Measurements from ENCODE around the gene SPATA31C1.

The SPATA31C1 gene

DNA sequence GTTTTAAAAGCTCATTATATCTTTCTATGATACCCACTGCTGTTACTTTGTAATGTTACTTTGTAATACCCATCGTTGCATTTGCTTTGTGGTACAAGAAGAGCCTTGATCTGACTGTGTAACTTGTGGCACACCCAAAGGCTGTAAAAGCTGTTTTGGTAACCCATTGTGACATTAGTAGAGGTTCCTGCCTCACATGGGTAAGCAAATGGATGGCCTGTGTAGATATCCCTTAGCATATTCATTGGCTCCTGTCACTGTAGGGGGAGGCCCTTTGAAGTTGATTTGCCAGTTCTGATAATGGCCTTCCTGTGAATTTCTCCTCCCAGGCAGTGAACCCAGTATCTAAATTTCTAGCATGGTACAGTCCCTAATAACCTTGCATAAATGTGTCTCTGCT, 40.8 kb downstream of the SPATA31C1 start:
- in situ Hi-C loops (cut with MboI; ENCODE audit: low pct_unique_long_range_greater_than_20kb, low sequenced_read_pairs, unreplicated experiment), result no loop called here
- TF ChIP-seq, protein P1, sequence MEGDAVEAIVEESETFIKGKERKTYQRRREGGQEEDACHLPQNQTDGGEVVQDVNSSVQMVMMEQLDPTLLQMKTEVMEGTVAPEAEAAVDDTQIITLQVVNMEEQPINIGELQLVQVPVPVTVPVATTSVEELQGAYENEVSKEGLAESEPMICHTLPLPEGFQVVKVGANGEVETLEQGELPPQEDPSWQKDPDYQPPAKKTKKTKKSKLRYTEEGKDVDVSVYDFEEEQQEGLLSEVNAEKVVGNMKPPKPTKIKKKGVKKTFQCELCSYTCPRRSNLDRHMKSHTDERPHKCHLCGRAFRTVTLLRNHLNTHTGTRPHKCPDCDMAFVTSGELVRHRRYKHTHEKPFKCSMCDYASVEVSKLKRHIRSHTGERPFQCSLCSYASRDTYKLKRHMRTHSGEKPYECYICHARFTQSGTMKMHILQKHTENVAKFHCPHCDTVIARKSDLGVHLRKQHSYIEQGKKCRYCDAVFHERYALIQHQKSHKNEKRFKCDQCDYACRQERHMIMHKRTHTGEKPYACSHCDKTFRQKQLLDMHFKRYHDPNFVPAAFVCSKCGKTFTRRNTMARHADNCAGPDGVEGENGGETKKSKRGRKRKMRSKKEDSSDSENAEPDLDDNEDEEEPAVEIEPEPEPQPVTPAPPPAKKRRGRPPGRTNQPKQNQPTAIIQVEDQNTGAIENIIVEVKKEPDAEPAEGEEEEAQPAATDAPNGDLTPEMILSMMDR (IDR thresholded peaks at IDR 0.05; ENCODE audit: extremely low read depth, insufficient read depth, missing control alignments), result no peak

DNA sequence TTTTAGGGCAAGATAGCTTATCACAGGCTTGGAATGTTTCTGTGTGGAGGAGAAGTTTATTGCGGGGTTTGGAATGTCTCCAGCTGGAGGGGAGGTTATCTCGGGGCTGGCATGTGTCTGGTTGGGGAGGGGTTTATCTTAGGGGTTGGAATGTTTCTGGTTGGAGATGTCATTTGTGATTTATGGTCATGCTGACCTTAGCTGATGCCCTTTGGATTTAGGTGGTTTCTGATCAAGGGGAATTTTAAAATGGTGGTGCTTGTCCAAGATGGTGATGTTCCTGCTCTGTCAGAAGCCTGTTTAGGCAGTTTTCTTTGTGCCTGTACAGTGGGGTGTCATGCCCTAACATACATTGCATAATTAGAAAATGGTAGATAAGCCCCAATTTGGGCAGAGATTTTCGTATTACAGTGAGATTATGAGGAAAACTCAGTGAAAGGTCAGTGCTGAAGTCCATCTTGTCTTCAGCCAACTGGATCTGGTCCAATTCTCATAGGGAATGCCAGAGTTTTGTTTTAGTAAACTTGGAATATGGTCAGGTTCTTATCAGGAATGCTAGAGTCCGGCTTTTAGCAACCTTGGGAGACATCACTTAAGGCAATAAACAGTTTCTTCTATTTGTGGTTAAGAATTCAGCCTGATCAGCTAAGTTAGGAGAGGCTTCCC, 42.3 kb downstream of the SPATA31C1 start:
- no peak for DNase-seq (ENCODE audit: low spot score)
- in situ Hi-C loops (cut with MboI; ENCODE audit: low pct_unique_long_range_greater_than_20kb, low sequenced_read_pairs, unreplicated experiment), result no loop called here
- TF ChIP-seq, protein P1 (IDR thresholded peaks at IDR 0.05; ENCODE audit: extremely low read depth, insufficient read depth, missing control alignments), result no peak

More for the DNA sequence above, 40.8 kb downstream of the SPATA31C1 start:
- DNase-seq (ENCODE audit: low spot score), result no peak

DNA sequence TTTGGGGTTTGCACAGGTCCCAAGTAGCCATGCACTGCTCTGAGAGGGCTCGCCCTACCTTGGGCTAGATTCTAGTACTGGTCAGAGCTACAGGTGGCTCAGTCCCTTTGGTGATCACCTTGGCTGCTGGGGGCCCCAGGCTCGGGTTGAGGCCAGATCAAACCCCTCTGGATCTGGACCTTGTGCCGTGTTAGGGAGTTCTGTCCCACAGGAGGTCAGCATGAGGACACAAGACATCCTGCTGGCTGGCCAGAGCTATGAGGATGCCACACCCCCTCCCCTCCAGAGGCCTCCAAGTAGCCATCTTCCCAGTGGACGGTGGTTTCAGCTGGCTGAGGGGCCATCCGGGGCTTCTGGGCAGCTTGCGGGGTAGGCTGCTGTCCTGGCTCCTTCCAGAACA, 46.0 kb downstream of the SPATA31C1 start:
- TF ChIP-seq, protein P1 (IDR thresholded peaks at IDR 0.05; ENCODE audit: extremely low read depth, insufficient read depth, missing control alignments), result no peak
- in situ Hi-C loops (cut with MboI; ENCODE audit: low pct_unique_long_range_greater_than_20kb, low sequenced_read_pairs, unreplicated experiment), result no loop called here
- DNase-seq (ENCODE audit: low spot score), result no peak

GRCh38 chr9:87964826-87965225, 47.1 kb downstream of the SPATA31C1 start:
- in situ Hi-C loops (cut with MboI; ENCODE audit: low pct_unique_long_range_greater_than_20kb, low sequenced_read_pairs, unreplicated experiment), result no loop called here
- TF ChIP-seq, protein P1 (IDR thresholded peaks at IDR 0.05; ENCODE audit: extremely low read depth, insufficient read depth, missing control alignments), result no peak
- no peak for DNase-seq (ENCODE audit: low spot score)

GRCh38 chr9:87968155-87968554, 50.4 kb downstream of the SPATA31C1 start:
- in situ Hi-C loops (cut with MboI; ENCODE audit: low pct_unique_long_range_greater_than_20kb, low sequenced_read_pairs, unreplicated experiment), result no loop called here

GRCh38 chr9:87970602-87971001, 52.8 kb downstream of the SPATA31C1 start:
- TF ChIP-seq, protein P1 (IDR thresholded peaks at IDR 0.05; ENCODE audit: extremely low read depth, insufficient read depth, missing control alignments), result no peak
- in situ Hi-C loops (cut with MboI; ENCODE audit: low pct_unique_long_range_greater_than_20kb, low sequenced_read_pairs, unreplicated experiment), result no loop called here
- no peak for DNase-seq (ENCODE audit: low spot score)

More at GRCh38 chr9:87968155-87968554, 50.4 kb downstream of the SPATA31C1 start:
- TF ChIP-seq, protein P1 (IDR thresholded peaks at IDR 0.05; ENCODE audit: extremely low read depth, insufficient read depth, missing control alignments), result no peak
- DNase-seq (ENCODE audit: low spot score), result no peak
